Neuronal stem cell (in vitro differentiated cells): ENCODE measurements around the gene GVQW3.

Source experiments
- DNase-seq: peaks from one replicate; pipeline ENCODE4 v3.0.0-alpha.2; 2013; ENCODE audit warnings: low spot score
- H2AFZ ChIP-seq: one replicate; pipeline ENCODE4 v1.6.1; 2013; ENCODE audit warnings: mild to moderate bottlenecking, low read length, inconsistent platforms
- H2AK5ac ChIP-seq: 2 replicates; pipeline ENCODE4 v1.6.1; 2013; ENCODE audit warnings: low read depth, mild to moderate bottlenecking, inconsistent platforms, low read length, moderate library complexity, mixed read lengths
- H2BK120ac ChIP-seq: 2 replicates; pipeline ENCODE4 v1.6.1; 2013; ENCODE audit warnings: low read depth, mild to moderate bottlenecking, inconsistent platforms, low read length, moderate library complexity, mixed read lengths
- H2BK12ac ChIP-seq: one replicate; pipeline ENCODE4 v1.6.1; 2013; ENCODE audit warnings: low read length, inconsistent platforms
- H2BK15ac ChIP-seq: 2 replicates; pipeline ENCODE4 v1.6.1; 2013; ENCODE audit warnings: mild to moderate bottlenecking, low read length, inconsistent platforms, mixed read lengths
- H2BK5ac ChIP-seq: one replicate; pipeline ENCODE4 v1.6.1; 2013; ENCODE audit warnings: inconsistent platforms, mild to moderate bottlenecking, low read length, moderate library complexity
- H3K14ac ChIP-seq: one replicate; pipeline ENCODE4 v1.6.1; 2013; ENCODE audit warnings: low read length, inconsistent platforms
- H3K18ac ChIP-seq: 2 replicates; pipeline ENCODE4 v1.6.1; 2013; ENCODE audit warnings: low read length, inconsistent platforms
- H3K23ac ChIP-seq: 2 replicates; pipeline ENCODE4 v1.6.1; 2013; ENCODE audit warnings: low read depth, mild to moderate bottlenecking, mixed read lengths, low read length, inconsistent platforms; ENCODE audit not compliant: poor library complexity
- H3K27ac ChIP-seq: replicated peaks from 3 replicates; pipeline ENCODE4 v1.5.1; 2013; ENCODE audit warnings: low read length, inconsistent platforms
- H3K27me3 ChIP-seq, 3 experiments: 2 replicates each; pipeline ENCODE4 v1.6.1; 2013; ENCODE audit warnings: low read length in 3 of 3, mild to moderate bottlenecking in 2 of 3, inconsistent platforms in 1 of 3, low read depth in 1 of 3, mixed read lengths in 1 of 3, moderate library complexity in 1 of 3; ENCODE audit not compliant: control insufficient read depth in 3 of 3, insufficient read depth in 3 of 3
- H3K36me3 ChIP-seq, 2 donors: replicated peaks in 1 of 2; 2 replicates each; pipeline ENCODE4 v1.6.1; 2013; ENCODE audit warnings: low read length in 2 of 2; ENCODE audit not compliant: control insufficient read depth in 2 of 2, insufficient read depth in 2 of 2
- H3K4ac ChIP-seq: 2 replicates; pipeline ENCODE4 v1.6.1; 2013; ENCODE audit warnings: inconsistent platforms, mild to moderate bottlenecking, low read length, moderate library complexity
- H3K4me1 ChIP-seq, 2 donors: 1 replicate in 1 of 2; 2 replicates in 1 of 2; pipeline ENCODE4 v1.6.1; 2013; ENCODE audit warnings: low read length in 2 of 2, low read depth in 1 of 2; ENCODE audit not compliant: control insufficient read depth in 2 of 2, insufficient read depth in 1 of 2
- H3K4me2 ChIP-seq: one replicate; pipeline ENCODE4 v1.6.1; 2013; ENCODE audit warnings: mild to moderate bottlenecking, low read length, inconsistent platforms; ENCODE audit not compliant: insufficient read depth, poor library complexity, severe bottlenecking
- H3K4me3 ChIP-seq, 2 donors: 2 replicates each; pipeline ENCODE4 v1.5.1; 2013; ENCODE audit warnings: low read length in 2 of 2, mild to moderate bottlenecking in 2 of 2, inconsistent platforms in 1 of 2, moderate library complexity in 1 of 2
- H3K79me1 ChIP-seq: one replicate; pipeline ENCODE4 v1.6.1; 2013; ENCODE audit warnings: low read depth, mild to moderate bottlenecking, inconsistent platforms, low read length, moderate library complexity
- H3K9ac ChIP-seq: one replicate; pipeline ENCODE4 v1.6.1; 2013; ENCODE audit warnings: mild to moderate bottlenecking, low read depth, low read length, inconsistent platforms; ENCODE audit not compliant: poor library complexity
- H3K9me3 ChIP-seq, 2 donors: replicated peaks in 1 of 2; 2 replicates each; pipeline versions ENCODE3 to v1.6.1; 2013; ENCODE audit warnings: low read length in 2 of 2, mild to moderate bottlenecking in 2 of 2, inconsistent platforms in 1 of 2, low read depth in 1 of 2, mixed read lengths in 1 of 2, moderate library complexity in 1 of 2; ENCODE audit not compliant: control insufficient read depth in 2 of 2, insufficient read depth in 1 of 2
- H4K8ac ChIP-seq: one replicate; pipeline ENCODE4 v1.6.1; 2013; ENCODE audit warnings: low read depth, mild to moderate bottlenecking, inconsistent platforms, low read length, moderate library complexity
- H4K91ac ChIP-seq: one replicate; pipeline ENCODE4 v1.6.1; 2013; ENCODE audit warnings: low read length, low read depth, mild to moderate bottlenecking, inconsistent platforms; ENCODE audit not compliant: poor library complexity
- WGBS, 2 donors: extraction: QIAGEN DNeasy Blood & Tissue Kit; methylation state at CpG; one replicate each; pipeline ENCODE4 v1.1.7; 2013; ENCODE audit warnings: missing lambda C conversion rate in 2 of 2, mixed read lengths in 1 of 2; ENCODE audit not compliant: insufficient read length in 2 of 2, insufficient replicate concordance in 1 of 2; ENCODE audit errors: extremely low coverage in 2 of 2; 5-methylcytosine and 5-hydroxymethylcytosine counted together

Gene GVQW3

DNA sequence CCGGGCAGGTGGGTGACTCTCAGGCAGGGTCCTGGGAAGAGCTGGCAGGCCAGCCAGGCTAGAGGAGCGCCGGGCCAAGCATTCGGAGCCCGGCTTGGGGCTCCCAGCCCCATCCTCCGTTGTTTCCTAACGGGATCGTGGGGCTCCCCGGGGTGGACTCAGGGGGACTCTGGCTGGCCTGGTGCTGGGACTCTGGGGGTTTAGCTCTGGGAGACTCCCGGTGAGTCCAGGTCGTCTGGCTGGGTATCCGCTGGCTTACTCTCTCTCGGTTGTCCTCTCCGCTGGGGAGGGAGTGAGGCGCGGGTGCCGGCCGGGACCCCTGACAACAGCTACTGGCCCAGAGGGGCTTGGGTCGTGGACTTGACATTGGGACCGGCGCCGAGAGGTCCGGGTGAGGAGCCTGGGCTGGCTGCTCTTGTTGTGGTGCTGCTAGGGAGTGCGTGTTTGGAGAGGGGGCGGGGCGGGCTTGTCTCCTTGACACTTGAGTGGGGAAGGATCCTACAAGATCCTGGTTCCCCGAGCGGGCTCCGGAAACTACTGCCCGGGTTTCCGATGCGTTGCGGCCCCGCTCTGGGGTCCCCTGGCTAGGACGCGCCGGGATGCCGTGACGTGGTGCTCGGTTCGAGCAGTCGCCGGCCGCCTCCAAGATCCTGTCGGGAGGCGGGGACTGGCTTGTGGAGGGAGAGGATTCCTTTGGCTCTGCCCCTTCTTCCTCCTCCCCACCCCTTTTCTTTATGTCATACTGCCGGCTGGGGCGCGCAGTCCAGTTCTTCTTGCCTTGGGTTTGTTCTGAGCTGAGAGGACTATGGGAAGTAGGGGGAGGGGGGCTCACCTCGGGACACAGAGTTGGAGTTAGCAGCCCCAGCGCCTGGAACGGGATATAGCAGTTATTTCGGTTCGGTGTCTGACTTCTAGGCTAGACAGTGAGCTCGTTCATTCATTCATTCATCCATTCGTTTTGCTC is 64.3 kb downstream of the GVQW3 start:
- peak overlapping the region; percentile 99 for H2AK5ac ChIP-seq
- peak overlapping the region; percentile 76 for H2BK120ac ChIP-seq
- DNase-seq: peak; percentile 88
- peak overlapping the region; percentile 99 for H2BK5ac ChIP-seq
- peak overlapping the region; percentile 91 for H3K27ac ChIP-seq
- no peak overlapping the region for H3K23ac ChIP-seq
- H3K9me3 ChIP-seq: no peaks in the 10 kb centered on the region
- peak overlapping the region; percentile 81 to 98 for H3K4me3 ChIP-seq
- peak overlapping the region; percentile 87 for H2AFZ ChIP-seq
- peaks cover 7 to 14% of the 10 kb centered on the region in 2 donors for H3K4me1 ChIP-seq
- H3K27me3 ChIP-seq: no peaks in the 10 kb centered on the region
- H3K18ac ChIP-seq: peak overlapping the region; percentile 93
- peak overlapping the region; percentile 93 for H2BK15ac ChIP-seq
- peaks cover 3 to 59% of the 10 kb centered on the region in 2 donors for H3K36me3 ChIP-seq
- peak overlapping the region; percentile 34 for H2BK12ac ChIP-seq
- peak overlapping the region; percentile 61 for H3K4me2 ChIP-seq
- H4K91ac ChIP-seq: no peak overlapping the region
- H3K4ac ChIP-seq: peak overlapping the region; percentile 86
- peak overlapping the region; percentile 97 for H3K14ac ChIP-seq
- H3K79me1 ChIP-seq: peaks cover 9% of the 10 kb centered on the region
- H4K8ac ChIP-seq: no peak overlapping the region
- peak overlapping the region; percentile 97 for H3K9ac ChIP-seq
- no CpG with 5 or more reads among the region's 56 CpGs for WGBS, 2 donors

DNA sequence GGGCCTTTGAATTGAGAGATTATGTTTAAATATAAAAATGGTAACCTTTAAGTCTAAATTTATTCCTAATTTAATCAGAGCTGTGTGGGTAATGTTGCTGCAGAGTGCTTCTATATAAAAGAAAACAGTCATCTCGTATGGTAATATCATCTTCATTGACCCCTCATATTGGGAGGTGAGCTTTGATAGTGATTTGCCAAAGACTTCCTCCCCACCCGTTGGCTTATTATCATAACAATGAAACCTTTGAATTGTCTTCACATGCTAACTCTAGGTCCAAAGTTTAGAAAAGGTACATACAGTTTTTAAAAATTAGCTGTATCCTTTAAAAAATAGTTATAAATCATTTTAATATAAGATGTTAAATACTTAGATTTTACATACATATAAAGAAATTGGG is 67.4 kb downstream of the GVQW3 start:
- DNase-seq: no peak
- no peaks in the 10 kb centered on the region for H3K9me3 ChIP-seq

DNA sequence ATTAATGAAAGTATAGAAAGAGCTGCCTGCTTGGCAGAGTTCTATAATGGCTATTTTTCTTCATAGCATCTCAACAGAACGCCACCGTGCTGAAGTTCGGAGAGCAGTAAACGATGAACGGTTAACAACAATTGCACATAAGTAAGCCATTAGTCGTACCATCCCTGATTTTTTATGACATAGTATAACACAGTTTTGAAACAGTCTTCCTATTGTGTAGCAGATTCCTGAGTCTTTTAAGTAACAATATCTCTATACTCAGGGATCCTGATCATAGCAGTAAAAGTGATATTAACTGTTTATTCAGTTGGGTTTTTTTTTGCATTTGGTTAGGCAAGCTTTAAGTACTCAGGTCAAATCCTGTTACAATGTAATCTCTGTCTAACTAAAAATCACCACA is 72.1 kb downstream of the GVQW3 start:
- Histone ChIP-seq H2BK15ac (no peak overlapping the region), H3K4me1 (peaks cover 3 to 20% of the 10 kb centered on the region in 2 donors), H3K36me3 (peaks cover 2 to 86% of the 10 kb centered on the region in 2 donors), H3K18ac (no peak overlapping the region), H4K91ac (no peak overlapping the region), H3K23ac (no peak overlapping the region), H3K27me3 (no peaks in the 10 kb centered on the region), H2AK5ac (no peak overlapping the region), H3K79me1 (no peaks in the 10 kb centered on the region), H3K9ac (no peak overlapping the region), H3K4ac (no peak overlapping the region), H3K27ac (no peak overlapping the region), H2BK5ac (no peak overlapping the region), H3K9me3 (no peaks in the 10 kb centered on the region), H2AFZ (no peak overlapping the region), H2BK120ac (no peak overlapping the region), H4K8ac (no peak overlapping the region), H3K4me2 (no peak overlapping the region), H2BK12ac (no peak overlapping the region), H3K14ac (no peak overlapping the region), H3K4me3 (no peak overlapping the region)
- no CpG with 5 or more reads among the region's 6 CpGs for WGBS, 2 donors
- no peak for DNase-seq

More for the DNA sequence above, 67.4 kb downstream of the GVQW3 start:
- no peak overlapping the region for H3K9ac ChIP-seq
- H3K36me3 ChIP-seq: peaks cover 0 to 67% of the 10 kb centered on the region in 2 donors
- no peaks in the 10 kb centered on the region for H3K27me3 ChIP-seq
- peaks cover 4 to 9% of the 10 kb centered on the region in 2 donors for H3K4me1 ChIP-seq
- H2BK5ac ChIP-seq: no peak overlapping the region
- no CpG with 5 or more reads among the region's 2 CpGs for WGBS, 2 donors
- H3K4me2 ChIP-seq: no peak overlapping the region
- H3K79me1 ChIP-seq: peaks cover 5% of the 10 kb centered on the region
- H2AK5ac ChIP-seq: no peak overlapping the region
- H3K4me3 ChIP-seq: no peak overlapping the region
- H2BK15ac ChIP-seq: no peak overlapping the region
- no peak overlapping the region for H3K14ac ChIP-seq
- H4K91ac ChIP-seq: no peak overlapping the region
- no peak overlapping the region for H2AFZ ChIP-seq
- no peak overlapping the region for H3K27ac ChIP-seq
- H2BK120ac ChIP-seq: no peak overlapping the region
- H3K4ac ChIP-seq: no peak overlapping the region
- no peak overlapping the region for H2BK12ac ChIP-seq
- no peak overlapping the region for H3K23ac ChIP-seq
- no peak overlapping the region for H4K8ac ChIP-seq
- no peak overlapping the region for H3K18ac ChIP-seq

DNA sequence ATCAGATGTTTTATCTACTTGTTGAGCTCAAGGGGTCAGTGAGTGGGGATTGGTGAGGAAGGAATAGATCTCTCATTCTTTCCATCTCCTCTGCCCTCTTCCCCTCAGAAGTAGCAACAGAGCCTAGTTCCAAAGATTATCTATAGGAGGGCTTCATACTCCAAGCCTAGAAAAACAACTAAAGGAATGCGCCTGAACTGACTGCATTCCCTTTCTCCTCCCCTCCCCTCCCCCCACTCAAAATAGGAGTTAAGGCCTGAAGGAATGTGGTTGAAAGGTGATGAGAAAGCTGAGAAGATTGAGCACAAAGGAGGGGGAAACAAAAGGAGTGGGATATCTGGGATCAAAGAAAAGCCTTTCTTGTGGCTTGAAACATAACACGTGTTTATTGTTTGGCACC is 74.2 kb downstream of the GVQW3 start:
- Histone ChIP-seq H2BK120ac (no peak overlapping the region), H3K4me1 (peaks cover 4 to 17% of the 10 kb centered on the region in 2 donors), H3K4me2 (no peak overlapping the region), H3K14ac (no peak overlapping the region), H3K9ac (no peak overlapping the region), H4K91ac (no peak overlapping the region), H3K4ac (no peak overlapping the region), H2AK5ac (no peak overlapping the region), H2BK5ac (no peak overlapping the region), H3K23ac (no peak overlapping the region), H2BK12ac (no peak overlapping the region), H3K36me3 (peaks cover 8 to 86% of the 10 kb centered on the region in 2 donors), H3K9me3 (no peaks in the 10 kb centered on the region), H3K27me3 (no peaks in the 10 kb centered on the region), H3K18ac (no peak overlapping the region), H3K27ac (peak overlapping the region; percentile 89), H2AFZ (no peak overlapping the region), H4K8ac (no peak overlapping the region), H3K4me3 (no peak overlapping the region), H3K79me1 (peaks cover 2% of the 10 kb centered on the region), H2BK15ac (no peak overlapping the region)
- no CpG with 5 or more reads among the region's 2 CpGs for WGBS, 2 donors
- peak; percentile 94 for DNase-seq
